Epithelial cell of esophagus (primary cell): Measurements from ENCODE around the gene PTPN1.

Experiments
- DNase-seq: peaks from one replicate; pipeline ENCODE4 v3.0.0; 2010; ENCODE audit warnings: low read depth
- H3K4me3 ChIP-seq: 2 replicates; pipeline ENCODE4 v1.5.1; 2011; ENCODE audit warnings: mild to moderate bottlenecking, low read length, control low read depth
- CTCF ChIP-seq: IDR thresholded peaks from 2 replicates; pipeline ENCODE4 v1.5.1; 2011; ENCODE audit warnings: low read depth, mild to moderate bottlenecking, low read length, control low read depth, inconsistent platforms; ENCODE audit not compliant: insufficient read depth; ENCODE audit errors: missing control alignments

PTPN1 gene

GRCh38 chr20:50583442-50584150 is 73.4 kb downstream of the PTPN1 start:
- no peak overlapping the region for H3K4me3 ChIP-seq
- peak; percentile 17 for DNase-seq
- no peak for TF ChIP-seq CTCF

- no peak for TF ChIP-seq CTCF
- no peak for DNase-seq
- no peak overlapping the region for H3K4me3 ChIP-seq
These were observed 74.5 kb downstream of the PTPN1 start for GRCh38 chr20:50584687-50585086.

DNA sequence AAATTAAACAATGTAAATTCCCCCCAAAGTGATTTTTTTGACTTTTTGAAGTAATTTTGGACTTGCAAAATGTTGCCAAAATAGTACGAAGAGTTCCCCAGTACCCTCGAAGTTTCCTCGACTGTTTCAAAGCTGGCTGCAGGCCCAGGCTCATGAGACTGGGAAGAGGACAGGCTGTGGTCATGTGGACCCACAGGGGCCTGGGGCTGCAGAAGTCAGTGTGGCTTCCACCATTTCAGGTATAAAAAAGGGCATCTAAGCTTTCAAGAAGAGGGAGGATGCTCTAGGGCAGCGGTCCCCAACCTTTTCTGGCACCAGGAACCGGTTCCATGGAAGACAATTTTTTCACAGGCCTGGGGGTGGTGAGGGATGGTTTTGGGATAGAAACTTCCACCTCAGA is 75.0 kb downstream of the PTPN1 start:
- H3K4me3 ChIP-seq: no peak overlapping the region
- no peak for DNase-seq
- TF ChIP-seq CTCF: no peak

- no peak overlapping the region for H3K4me3 ChIP-seq
- no peak for TF ChIP-seq CTCF
- no peak for DNase-seq
These were observed 75.5 kb downstream of the PTPN1 start for GRCh38 chr20:50585678-50586077.

- TF ChIP-seq CTCF: no peak
- H3K4me3 ChIP-seq: no peak overlapping the region
- no peak for DNase-seq
These were observed 76.5 kb downstream of the PTPN1 start for GRCh38 chr20:50586531-50587232.

DNA sequence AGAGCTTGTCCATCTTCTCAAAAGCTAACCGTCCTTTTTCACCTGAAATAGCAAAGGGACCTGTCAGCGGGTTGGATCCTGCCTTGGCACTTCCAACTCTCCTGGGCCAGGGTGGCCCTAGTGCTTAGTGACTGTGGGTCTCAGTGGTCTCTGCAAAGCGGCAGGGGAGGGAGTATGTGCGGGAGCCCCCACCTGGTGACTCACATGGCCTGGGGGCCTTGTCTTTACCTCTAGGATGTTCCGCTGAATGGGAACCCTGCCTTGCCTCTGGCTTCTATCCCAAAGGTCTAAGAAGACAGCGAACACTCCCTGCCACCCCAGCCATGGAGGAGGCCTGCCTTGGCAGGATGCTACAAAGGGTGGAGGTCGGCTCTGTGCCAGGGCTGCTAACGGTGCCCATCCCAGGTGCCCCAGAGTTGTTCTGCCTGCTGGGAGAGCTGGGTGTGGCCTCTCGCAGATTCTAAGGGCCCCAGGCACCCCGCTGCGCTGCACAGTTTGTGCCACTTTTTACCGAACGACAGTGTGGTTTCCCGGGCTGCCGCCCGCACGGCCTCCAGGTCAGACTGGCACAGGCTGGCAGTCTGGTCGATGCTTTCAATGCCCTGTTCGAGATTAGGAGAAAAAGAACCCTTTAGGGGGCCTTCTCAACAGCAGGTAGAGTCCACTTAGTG is 77.2 kb downstream of the PTPN1 start:
- no peak for TF ChIP-seq CTCF
- no peak overlapping the region for H3K4me3 ChIP-seq
- peak; percentile 69 for DNase-seq
